ENCODE measurements around the gene EPS8.

Gene EPS8

GRCh38 chr12:15690320-15690719 is 98.9 kb downstream of the EPS8 start:
- no peak for DNase-seq (ENCODE audit: low read depth in 3 of 3)

GRCh38 chr12:15689751-15690191 is 99.4 kb downstream of the EPS8 start:
- no peak for DNase-seq (ENCODE audit: low read depth in 3 of 3)

GRCh38 chr12:15688838-15689625 is 100.2 kb downstream of the EPS8 start:
- DNase-seq (ENCODE audit: low read depth in 3 of 3), result no peak

- no peak for DNase-seq (ENCODE audit: low read depth in 3 of 3)
Measured at GRCh38 chr12:15688202-15688736, 100.9 kb downstream of the EPS8 start.

- no peak for DNase-seq (ENCODE audit: low read depth in 3 of 3)
Measured at GRCh38 chr12:15687583-15687982, 101.6 kb downstream of the EPS8 start.

GRCh38 chr12:15684896-15685658 is 104.1 kb downstream of the EPS8 start:
- DNase-seq (ENCODE audit: low read depth in 3 of 3), result no peak

- DNase-seq (ENCODE audit: low read depth in 3 of 3), result no peak
Measured at GRCh38 chr12:15682826-15683225, 106.4 kb downstream of the EPS8 start.

- DNase-seq (ENCODE audit: low read depth in 3 of 3), result no peak
Measured at GRCh38 chr12:15679151-15679550, 110.0 kb downstream of the EPS8 start.

GRCh38 chr12:15677726-15678201 is 111.4 kb downstream of the EPS8 start:
- DNase-seq (ENCODE audit: low read depth in 3 of 3), result no peak

GRCh38 chr12:15677228-15677627 is 112.0 kb downstream of the EPS8 start:
- DNase-seq (ENCODE audit: low read depth in 3 of 3), result no peak

GRCh38 chr12:15672671-15673270 is 116.4 kb downstream of the EPS8 start:
- no peak for DNase-seq (ENCODE audit: low read depth in 3 of 3)

GRCh38 chr12:15670756-15671155 is 118.4 kb downstream of the EPS8 start:
- DNase-seq (ENCODE audit: low read depth in 3 of 3), result no peak

GRCh38 chr12:15669256-15669948 is 119.8 kb downstream of the EPS8 start:
- DNase-seq (ENCODE audit: low read depth in 3 of 3), result no peak

- no peak for DNase-seq (ENCODE audit: low read depth in 3 of 3)
Measured at GRCh38 chr12:15664491-15664890, 124.7 kb downstream of the EPS8 start.

- no peak for DNase-seq (ENCODE audit: low read depth in 3 of 3)
Measured at GRCh38 chr12:15662983-15663659, 126.1 kb downstream of the EPS8 start.

GRCh38 chr12:15662303-15662980 is 126.7 kb downstream of the EPS8 start:
- DNase-seq (ENCODE audit: low read depth in 3 of 3), result no peak

GRCh38 chr12:15651371-15651770 is 137.8 kb downstream of the EPS8 start:
- DNase-seq (ENCODE audit: low read depth in 3 of 3), result no peak

- no peak for DNase-seq (ENCODE audit: low read depth in 3 of 3)
Measured at GRCh38 chr12:15650399-15651128, 138.6 kb downstream of the EPS8 start.

GRCh38 chr12:15649347-15649746 is 139.8 kb downstream of the EPS8 start:
- no peak for DNase-seq (ENCODE audit: low read depth in 3 of 3)

- DNase-seq (ENCODE audit: low read depth in 3 of 3), result no peak
Measured at GRCh38 chr12:15648558-15648957, 140.6 kb downstream of the EPS8 start.
